Measurements from ENCODE around the gene FCER2. TPM values are rescaled to one million over a fixed set of nuclear protein-coding genes. Genes with fewer than 3 reads are reported as not detected.

Gene FCER2
- total RNA-seq, 1 donor from 2014 or later, result not detected

DNA sequence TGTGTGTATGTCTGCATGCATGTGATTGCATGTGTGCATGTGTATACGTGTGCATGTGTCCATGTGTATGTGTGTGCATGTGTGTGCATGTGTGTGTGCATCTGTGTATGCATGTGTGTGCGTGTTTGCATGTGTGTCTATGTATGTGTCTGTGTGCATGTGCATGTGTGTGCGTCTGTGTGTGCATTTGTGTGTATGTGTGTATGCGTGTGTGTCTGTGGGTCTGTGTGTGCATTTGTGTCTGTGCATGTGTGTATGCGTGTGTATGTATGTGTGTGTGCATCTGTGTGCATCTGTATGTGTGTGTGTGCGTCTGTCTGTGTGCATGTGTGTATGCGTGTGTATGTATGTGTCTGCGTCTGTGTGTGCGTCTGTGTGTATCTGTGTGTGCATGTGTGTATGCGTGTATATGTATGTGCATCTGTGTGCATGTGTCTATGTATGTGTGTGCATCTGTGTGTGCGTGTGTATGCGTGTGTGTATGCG, 62.0 kb downstream of the FCER2 start:
- peak overlapping the region; percentile 52 for H3K27ac Mint-ChIP-seq (ENCODE audit: unreplicated experiment)
- H3K27me3 Mint-ChIP-seq (ENCODE audit: unreplicated experiment), result peaks cover 20% of the 10 kb centered on the region
- no peak overlapping the region for H3K4me3 Mint-ChIP-seq (ENCODE audit: unreplicated experiment)
- no peaks in the 10 kb centered on the region for H3K9me3 Mint-ChIP-seq (ENCODE audit: unreplicated experiment)
- no peaks in the 10 kb centered on the region for H3K4me1 Mint-ChIP-seq (ENCODE audit: unreplicated experiment)
- TF ChIP-seq, protein P1, sequence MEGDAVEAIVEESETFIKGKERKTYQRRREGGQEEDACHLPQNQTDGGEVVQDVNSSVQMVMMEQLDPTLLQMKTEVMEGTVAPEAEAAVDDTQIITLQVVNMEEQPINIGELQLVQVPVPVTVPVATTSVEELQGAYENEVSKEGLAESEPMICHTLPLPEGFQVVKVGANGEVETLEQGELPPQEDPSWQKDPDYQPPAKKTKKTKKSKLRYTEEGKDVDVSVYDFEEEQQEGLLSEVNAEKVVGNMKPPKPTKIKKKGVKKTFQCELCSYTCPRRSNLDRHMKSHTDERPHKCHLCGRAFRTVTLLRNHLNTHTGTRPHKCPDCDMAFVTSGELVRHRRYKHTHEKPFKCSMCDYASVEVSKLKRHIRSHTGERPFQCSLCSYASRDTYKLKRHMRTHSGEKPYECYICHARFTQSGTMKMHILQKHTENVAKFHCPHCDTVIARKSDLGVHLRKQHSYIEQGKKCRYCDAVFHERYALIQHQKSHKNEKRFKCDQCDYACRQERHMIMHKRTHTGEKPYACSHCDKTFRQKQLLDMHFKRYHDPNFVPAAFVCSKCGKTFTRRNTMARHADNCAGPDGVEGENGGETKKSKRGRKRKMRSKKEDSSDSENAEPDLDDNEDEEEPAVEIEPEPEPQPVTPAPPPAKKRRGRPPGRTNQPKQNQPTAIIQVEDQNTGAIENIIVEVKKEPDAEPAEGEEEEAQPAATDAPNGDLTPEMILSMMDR (IDR thresholded peaks at IDR 0.05; ENCODE audit: unreplicated experiment), result no peak
- DNase-seq (ENCODE audit: low spot score), result no peak
- peaks cover 7% of the 10 kb centered on the region for H3K36me3 Mint-ChIP-seq (ENCODE audit: low read depth, unreplicated experiment)

DNA sequence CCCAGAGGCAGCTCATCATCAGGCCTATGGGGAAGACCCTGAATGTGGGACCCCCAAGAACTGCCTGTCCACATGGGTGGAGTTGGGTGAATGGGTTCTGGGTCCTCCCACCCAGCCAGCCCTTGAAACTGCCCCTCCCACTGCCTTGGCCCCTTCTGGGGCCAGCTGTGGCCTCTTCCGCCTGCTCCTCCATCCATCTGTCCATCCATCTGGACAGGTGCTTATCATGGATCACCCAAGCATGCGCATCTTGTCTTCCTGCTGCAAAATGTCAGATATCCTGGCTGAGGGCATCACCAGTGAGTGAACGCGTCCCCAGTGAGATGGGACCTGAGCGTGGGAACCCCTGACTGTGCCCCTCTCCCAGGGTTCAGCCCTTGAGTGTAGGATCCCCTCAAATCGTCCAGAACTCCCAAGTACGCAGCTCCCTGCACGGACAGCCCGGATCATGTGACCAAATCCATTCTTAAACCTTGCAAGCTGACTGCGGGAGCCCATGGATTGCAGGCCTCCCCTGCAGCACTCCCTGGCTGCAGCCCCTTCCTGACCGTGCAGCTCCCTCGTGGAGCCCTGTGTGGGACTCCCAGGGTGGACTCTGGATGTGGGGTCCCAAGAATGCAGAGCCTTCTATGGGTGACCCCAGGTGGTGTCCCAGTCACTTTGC, 63.0 kb downstream of the FCER2 start:
- H3K4me3 Mint-ChIP-seq (ENCODE audit: unreplicated experiment), result no peak overlapping the region

More for the DNA sequence above, 63.0 kb downstream of the FCER2 start:
- H3K36me3 Mint-ChIP-seq (ENCODE audit: low read depth, unreplicated experiment), result peaks cover 10% of the 10 kb centered on the region
- H3K27me3 Mint-ChIP-seq (ENCODE audit: unreplicated experiment), result peaks cover 18% of the 10 kb centered on the region
- TF ChIP-seq, protein P1 (IDR thresholded peaks at IDR 0.05; ENCODE audit: unreplicated experiment), result no peak
- H3K27ac Mint-ChIP-seq (ENCODE audit: unreplicated experiment), result no peak overlapping the region
- H3K9me3 Mint-ChIP-seq (ENCODE audit: unreplicated experiment), result no peaks in the 10 kb centered on the region
- H3K4me1 Mint-ChIP-seq (ENCODE audit: unreplicated experiment), result no peaks in the 10 kb centered on the region
- DNase-seq (ENCODE audit: low spot score), result no peak

Other genes with a start within 250 kb of the FCER2 start
- 3.8 TPM for gene PEX11G, start 213.1 kb downstream of the FCER2 start, total RNA-seq (ENCODE audit: unreplicated experiment)
- 87.4 TPM for gene ZNF358, start 186.0 kb downstream of the FCER2 start, total RNA-seq (ENCODE audit: unreplicated experiment)
- 24.2 TPM for gene MCOLN1, start 179.5 kb downstream of the FCER2 start, total RNA-seq (ENCODE audit: unreplicated experiment)
- 129 TPM for gene PNPLA6, start 166.4 kb downstream of the FCER2 start, total RNA-seq (ENCODE audit: unreplicated experiment)
- gene CAMSAP3, start 106.3 kb downstream of the FCER2 start, total RNA-seq (ENCODE audit: unreplicated experiment), result 9.3 TPM
- gene XAB2, start 72.6 kb downstream of the FCER2 start, total RNA-seq (ENCODE audit: unreplicated experiment), result 46.1 TPM
- 122 TPM for gene PET100, start 72.3 kb downstream of the FCER2 start, total RNA-seq (ENCODE audit: unreplicated experiment)
- gene PCP2, start 68.4 kb downstream of the FCER2 start, total RNA-seq (ENCODE audit: unreplicated experiment), result not detected
- 42.2 TPM for gene STXBP2, start 65.0 kb downstream of the FCER2 start, total RNA-seq (ENCODE audit: unreplicated experiment)
- gene RETN, start 33.1 kb downstream of the FCER2 start, total RNA-seq (ENCODE audit: unreplicated experiment), result not detected
- not detected for gene MCEMP1, start 25.0 kb downstream of the FCER2 start, total RNA-seq (ENCODE audit: unreplicated experiment)
- gene TRAPPC5, start 21.3 kb downstream of the FCER2 start, total RNA-seq (ENCODE audit: unreplicated experiment), result 82.0 TPM
- not detected for gene CLEC4G, start 30.0 kb upstream of the FCER2 start, total RNA-seq (ENCODE audit: unreplicated experiment)
- not detected for gene CD209, start 45.4 kb upstream of the FCER2 start, total RNA-seq (ENCODE audit: unreplicated experiment)
- gene CLEC4M, start 61.1 kb upstream of the FCER2 start, total RNA-seq (ENCODE audit: unreplicated experiment), result not detected
- gene EVI5L, start 128.1 kb upstream of the FCER2 start, total RNA-seq (ENCODE audit: unreplicated experiment), result 20.4 TPM
- 0.23 TPM for gene PRR36, start 172.3 kb upstream of the FCER2 start, total RNA-seq (ENCODE audit: unreplicated experiment)
- 0.08 TPM for gene LRRC8E, start 186.4 kb upstream of the FCER2 start, total RNA-seq (ENCODE audit: unreplicated experiment)
- 31.1 TPM for gene MAP2K7, start 201.7 kb upstream of the FCER2 start, total RNA-seq (ENCODE audit: unreplicated experiment)
- not detected for gene TGFBR3L, start 212.7 kb upstream of the FCER2 start, total RNA-seq (ENCODE audit: unreplicated experiment)
- gene SNAPC2, start 218.2 kb upstream of the FCER2 start, total RNA-seq (ENCODE audit: unreplicated experiment), result 13.5 TPM
- gene CTXN1, start 224.0 kb upstream of the FCER2 start, total RNA-seq (ENCODE audit: unreplicated experiment), result 18.3 TPM
- 46.5 TPM for gene TIMM44, start 241.5 kb upstream of the FCER2 start, total RNA-seq (ENCODE audit: unreplicated experiment)

Data from endothelial cell (in vitro differentiated cells).